AG04449 (cell line): ENCODE results near the gene MMP28.

ENCODE experiments used
- CTCF ChIA-PET: fragments of 350-600 bp; formaldehyde crosslinking; extraction: SDS; loops from one replicate; lab custom pipeline; 2021; ENCODE audit warnings: antibody characterized with exemption; lab: Yijun Ruan, JAX
- POLR2A ChIA-PET: fragments of 400-600, 350-600 bp; formaldehyde crosslinking; extraction: SDS; loops from one replicate; lab custom pipeline; 2020; ENCODE audit warnings: antibody characterized with exemption, inconsistent platforms; lab: Yijun Ruan, JAX
- DNase-seq: peaks from one replicate; pipeline ENCODE4 v3.0.0-alpha.2; 2010; ENCODE audit warnings: low read depth, low spot score
- H3K4me3 ChIP-seq: 2 replicates; pipeline ENCODE4 v1.5.1; 2011; ENCODE audit warnings: low read depth, mild to moderate bottlenecking, control low read depth, low read length
- CTCF ChIP-seq: IDR thresholded peaks from one replicate; pipeline ENCODE4 v1.5.1; 2011; ENCODE audit warnings: mild to moderate bottlenecking, moderate library complexity, low read length, control low read depth, inconsistent platforms; ENCODE audit not compliant: insufficient read depth; ENCODE audit errors: missing control alignments

Gene MMP28

DNA sequence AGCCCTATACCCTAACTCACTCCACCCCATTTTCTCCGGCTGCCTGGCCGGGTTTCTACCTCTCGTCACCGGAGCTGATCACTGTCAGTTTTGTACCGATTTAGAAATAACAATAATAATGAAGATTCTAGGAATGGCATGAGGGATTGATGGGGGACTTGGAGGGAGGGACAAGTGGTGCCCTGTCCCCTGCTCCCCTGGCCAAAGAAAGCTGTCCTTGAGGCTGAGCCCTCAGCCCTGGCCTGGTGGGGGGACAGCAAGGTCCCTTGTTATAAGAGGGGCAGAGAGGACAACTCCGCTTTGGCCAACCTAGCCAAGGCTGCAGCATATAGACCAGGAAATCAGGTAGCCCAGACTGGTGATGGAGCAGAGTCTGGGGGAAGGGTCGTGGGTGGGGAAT lies 52.9 kb downstream of the MMP28 start:
- DNase-seq, result no peak
- no peak overlapping the region for H3K4me3 ChIP-seq
- CTCF ChIA-PET, result interaction anchor here (1.0 to 12.9 kb wide), 3 partner anchors 23 to 127 kb away, joined by 3 to 565 read pairs (median 96); no protein-coding TSS in a partner anchor
- POLR2A ChIA-PET, result no interaction called here
- no peak for TF ChIP-seq CTCF

GRCh38 chr17:35740997-35741931 lies 54.2 kb downstream of the MMP28 start:
- no peak for DNase-seq
- CTCF ChIA-PET, result interaction anchor here (0.9 to 12.9 kb wide), 4 partner anchors 5 to 126 kb away, joined by 3 to 565 read pairs (median 27); no protein-coding TSS in a partner anchor
- H3K4me3 ChIP-seq, result peak overlapping the region; percentile 1; the same call in 1 of the 2 replicates
- POLR2A ChIA-PET, result no interaction called here
- no peak for TF ChIP-seq CTCF

GRCh38 chr17:35740216-35740615 lies 55.2 kb downstream of the MMP28 start:
- no peak overlapping the region for H3K4me3 ChIP-seq
- no peak for TF ChIP-seq CTCF
- CTCF ChIA-PET, result interaction anchor here (0.7 to 6.5 kb wide), 4 partner anchors 7 to 126 kb away, joined by 3 to 51 read pairs (median 9); partner anchors contain the start of gene TAF15
- POLR2A ChIA-PET, result no interaction called here
- no peak for DNase-seq

GRCh38 chr17:35738519-35739133 lies 56.8 kb downstream of the MMP28 start:
- H3K4me3 ChIP-seq, result no peak overlapping the region
- no peak for DNase-seq
- TF ChIP-seq CTCF, result no peak
- POLR2A ChIA-PET, result no interaction called here
- CTCF ChIA-PET, result interaction anchor here (0.7 to 6.5 kb wide), 4 partner anchors 8 to 126 kb away, joined by 3 to 51 read pairs (median 10); no protein-coding TSS in a partner anchor

DNA sequence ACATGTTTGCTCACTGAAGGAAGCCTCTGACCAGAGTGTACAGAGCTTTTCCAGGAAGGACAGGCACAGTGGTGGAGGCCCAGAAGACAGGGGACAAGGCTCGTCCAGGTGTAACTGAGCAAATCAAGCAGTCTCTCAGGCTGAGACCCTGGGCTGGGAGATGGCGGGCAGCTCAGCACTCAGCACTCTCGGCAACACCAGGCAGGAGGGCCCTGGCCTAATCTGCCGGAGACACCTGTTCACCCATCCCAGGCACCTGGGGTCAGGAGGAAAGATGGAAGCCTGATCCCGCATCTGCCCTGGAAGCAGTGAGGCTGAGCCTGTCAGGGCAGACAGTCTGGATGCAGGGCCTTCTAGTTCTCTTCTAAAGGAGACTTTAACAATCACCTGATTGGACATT lies 59.2 kb downstream of the MMP28 start:
- TF ChIP-seq CTCF, result no peak
- no peak for DNase-seq
- POLR2A ChIA-PET, result no interaction called here
- CTCF ChIA-PET, result interaction anchor here (1.1 to 6.5 kb wide), 3 partner anchors 11 to 123 kb away, joined by 3 to 51 read pairs (median 15); no protein-coding TSS in a partner anchor
- no peak overlapping the region for H3K4me3 ChIP-seq
